AG04449 (cell line): ENCODE data around the gene KIAA0825.

ENCODE experiments used
- CTCF ChIA-PET: fragments of 350-600 bp; formaldehyde crosslinking; extraction: SDS; loops from one replicate; lab custom pipeline; 2021; ENCODE audit warnings: antibody characterized with exemption; lab: Yijun Ruan, JAX
- POLR2A ChIA-PET: fragments of 400-600, 350-600 bp; formaldehyde crosslinking; extraction: SDS; loops from one replicate; lab custom pipeline; 2020; ENCODE audit warnings: antibody characterized with exemption, inconsistent platforms; lab: Yijun Ruan, JAX
- DNase-seq: peaks from one replicate; pipeline ENCODE4 v3.0.0-alpha.2; 2010; ENCODE audit warnings: low read depth, low spot score
- H3K4me3 ChIP-seq: 2 replicates; pipeline ENCODE4 v1.5.1; 2011; ENCODE audit warnings: low read depth, mild to moderate bottlenecking, control low read depth, low read length
- CTCF ChIP-seq: IDR thresholded peaks from one replicate; pipeline ENCODE4 v1.5.1; 2011; ENCODE audit warnings: mild to moderate bottlenecking, moderate library complexity, low read length, control low read depth, inconsistent platforms; ENCODE audit not compliant: insufficient read depth; ENCODE audit errors: missing control alignments

Gene KIAA0825

GRCh38 chr5:94467954-94468930, 150.2 kb downstream of the KIAA0825 start:
- no peak for TF ChIP-seq CTCF
- ChIA-PET POLR2A (no interaction called here), CTCF (no interaction called here)
- DNase-seq: no peak
- H3K4me3 ChIP-seq: no peak overlapping the region

- no peak overlapping the region for H3K4me3 ChIP-seq
- ChIA-PET POLR2A (no interaction called here), CTCF (no interaction called here)
- TF ChIP-seq CTCF: no peak
- no peak for DNase-seq
Measured at GRCh38 chr5:94467346-94467953, 151.0 kb downstream of the KIAA0825 start.

- POLR2A ChIA-PET: no interaction called here
- CTCF ChIA-PET: no interaction called here
- H3K4me3 ChIP-seq: no peak overlapping the region
- TF ChIP-seq CTCF: no peak
- DNase-seq: peak; percentile 16
Measured at GRCh38 chr5:94463739-94464138, 154.7 kb downstream of the KIAA0825 start.

GRCh38 chr5:94461131-94461530, 157.3 kb downstream of the KIAA0825 start:
- CTCF ChIA-PET: no interaction called here
- POLR2A ChIA-PET: no interaction called here
- no peak for TF ChIP-seq CTCF
- H3K4me3 ChIP-seq: no peak overlapping the region
- DNase-seq: no peak

GRCh38 chr5:94459915-94460314, 158.5 kb downstream of the KIAA0825 start:
- no peak overlapping the region for H3K4me3 ChIP-seq
- DNase-seq: no peak
- no peak for TF ChIP-seq CTCF
- POLR2A ChIA-PET: no interaction called here
- CTCF ChIA-PET: interaction anchor here (1.6 kb wide), 1 partner anchor 278 kb away, joined by 3 read pairs; no protein-coding TSS in a partner anchor

- no peak for TF ChIP-seq CTCF
- ChIA-PET CTCF (no interaction called here), POLR2A (no interaction called here)
- H3K4me3 ChIP-seq: no peak overlapping the region
- no peak for DNase-seq
Measured at GRCh38 chr5:94457788-94458187, 160.6 kb downstream of the KIAA0825 start.
